ENCODE measurements around the gene FBXO38.

DNA sequence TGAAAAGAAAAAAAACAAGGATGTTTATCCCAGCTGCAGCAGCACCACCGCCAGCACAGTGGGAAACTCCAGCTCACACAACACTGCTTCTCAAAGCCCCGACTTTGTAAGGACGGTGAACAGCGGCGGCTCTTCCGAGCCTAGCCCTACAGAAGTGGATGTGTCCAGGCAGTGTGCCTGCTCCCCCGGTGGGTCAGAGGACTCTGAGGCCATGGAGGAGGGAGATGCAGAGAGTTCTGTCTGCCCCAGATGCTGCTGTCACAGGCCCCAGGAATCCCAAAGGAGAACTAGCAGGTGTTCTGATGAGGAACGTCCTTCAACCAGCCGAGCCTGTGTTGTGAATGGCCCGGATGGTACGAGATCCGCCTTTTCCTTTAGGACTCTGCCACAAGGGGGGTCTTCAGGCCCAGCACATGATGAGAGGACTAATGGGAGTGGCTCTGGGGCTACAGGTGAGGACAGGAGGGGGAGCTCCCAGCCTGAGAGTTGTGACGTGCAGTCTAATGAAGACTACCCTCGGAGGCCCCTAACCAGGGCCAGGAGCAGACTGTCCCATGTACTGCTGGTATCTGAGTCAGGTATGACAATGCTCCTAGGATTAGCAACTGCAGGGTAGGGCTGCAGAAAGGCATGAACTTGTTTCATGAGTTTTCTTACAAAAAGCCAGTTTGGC is 43.7 kb downstream of the FBXO38 start:
- TF ChIP-seq, protein P1, sequence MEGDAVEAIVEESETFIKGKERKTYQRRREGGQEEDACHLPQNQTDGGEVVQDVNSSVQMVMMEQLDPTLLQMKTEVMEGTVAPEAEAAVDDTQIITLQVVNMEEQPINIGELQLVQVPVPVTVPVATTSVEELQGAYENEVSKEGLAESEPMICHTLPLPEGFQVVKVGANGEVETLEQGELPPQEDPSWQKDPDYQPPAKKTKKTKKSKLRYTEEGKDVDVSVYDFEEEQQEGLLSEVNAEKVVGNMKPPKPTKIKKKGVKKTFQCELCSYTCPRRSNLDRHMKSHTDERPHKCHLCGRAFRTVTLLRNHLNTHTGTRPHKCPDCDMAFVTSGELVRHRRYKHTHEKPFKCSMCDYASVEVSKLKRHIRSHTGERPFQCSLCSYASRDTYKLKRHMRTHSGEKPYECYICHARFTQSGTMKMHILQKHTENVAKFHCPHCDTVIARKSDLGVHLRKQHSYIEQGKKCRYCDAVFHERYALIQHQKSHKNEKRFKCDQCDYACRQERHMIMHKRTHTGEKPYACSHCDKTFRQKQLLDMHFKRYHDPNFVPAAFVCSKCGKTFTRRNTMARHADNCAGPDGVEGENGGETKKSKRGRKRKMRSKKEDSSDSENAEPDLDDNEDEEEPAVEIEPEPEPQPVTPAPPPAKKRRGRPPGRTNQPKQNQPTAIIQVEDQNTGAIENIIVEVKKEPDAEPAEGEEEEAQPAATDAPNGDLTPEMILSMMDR (IDR thresholded peaks at IDR 0.05; ENCODE audit: low read length): no peak
- no peak for TF ChIP-seq EZH2 (IDR thresholded peaks at IDR 0.05; ENCODE audit: borderline replicate concordance, low read length)
